Smooth muscle cell (in vitro differentiated cells): ENCODE measurements around the gene PCSK4. TPM values are rescaled to one million over a fixed set of nuclear protein-coding genes. Genes with fewer than 3 reads are reported as not detected.

Source experiments
- DNase-seq: peaks from one replicate; lab custom pipeline; 2025; ENCODE audit not compliant: unreplicated experiment; lab: John Stamatoyannopoulos, UW
- H2AFZ ChIP-seq: fragments of 200-600 bp; sonication (generic); 2 replicates; pipeline ENCODE4 v1.6.0; 2016; ENCODE audit warnings: antibody characterized with exemption, low read depth, mild to moderate bottlenecking
- H3F3A ChIP-seq: fragments of 200-600 bp; sonication (generic); 2 replicates; pipeline ENCODE4 v1.6.0; 2017; ENCODE audit warnings: antibody characterized with exemption, low read depth
- H3K27ac ChIP-seq: fragments of 200-600 bp; sonication (generic); 2 replicates; pipeline ENCODE4 v1.5.1; 2016; ENCODE audit warnings: low read depth, mild to moderate bottlenecking
- H3K27me3 ChIP-seq: fragments of 200-600 bp; sonication (generic); 2 replicates; pipeline ENCODE4 v1.6.1; 2016; ENCODE audit warnings: low read depth, mild to moderate bottlenecking
- H3K36me3 ChIP-seq: fragments of 200-600 bp; sonication (generic); 2 replicates; pipeline ENCODE4 v1.5.1; 2016; ENCODE audit warnings: low read depth
- H3K4me1 ChIP-seq: fragments of 200-600 bp; sonication (generic); 2 replicates; pipeline ENCODE4 v1.5.1; 2016; ENCODE audit warnings: low read depth
- H3K4me2 ChIP-seq: fragments of 200-600 bp; sonication (generic); 2 replicates; pipeline ENCODE4 v1.6.0; 2016; ENCODE audit warnings: mild to moderate bottlenecking
- H3K4me3 ChIP-seq: fragments of 200-600 bp; sonication (generic); 2 replicates; pipeline ENCODE4 v1.5.1; 2016; ENCODE audit warnings: mild to moderate bottlenecking
- H3K79me2 ChIP-seq: fragments of 200-600 bp; sonication (generic); 2 replicates; pipeline ENCODE4 v1.6.0; 2016; ENCODE audit warnings: low read depth, mild to moderate bottlenecking
- H3K9ac ChIP-seq: fragments of 200-600 bp; sonication (generic); 2 replicates; pipeline ENCODE4 v1.6.0; 2016; ENCODE audit warnings: low read depth
- H3K9me3 ChIP-seq: fragments of 200-600 bp; sonication (generic); replicated peaks from 2 replicates; pipeline ENCODE4 v1.5.1; 2016; ENCODE audit warnings: low read depth
- H4K20me1 ChIP-seq: fragments of 200-600 bp; sonication (generic); 2 replicates; pipeline ENCODE4 v1.6.0; 2016; ENCODE audit warnings: low read depth
- CTCF ChIP-seq: fragments of 200-600 bp; sonication (generic); IDR thresholded peaks from 2 replicates; pipeline ENCODE4 v1.5.1; 2017; ENCODE audit warnings: borderline replicate concordance, mild to moderate bottlenecking, antibody characterized with exemption; ENCODE audit not compliant: insufficient read depth, poor library complexity, severe bottlenecking
- WGBS: methylation state at CpG from one replicate; pipeline ENCODE4 v1.1.7; 2016; ENCODE audit warnings: low lambda C conversion rate; 5-methylcytosine and 5-hydroxymethylcytosine counted together
- polyA plus RNA-seq: library from polyadenylated mRNA; unstranded; fragments of >200 nt; fragmentation: Nextera tagmentation; extraction: Ambion mirVana; gene quantifications from 2 replicates; pipeline ENCODE4 v1.2.1, GENCODE V29; 2016
- total RNA-seq: library from RNA; depleted of rRNA; stranded (reverse); fragments of >200 nt; gene quantifications from 2 replicates; pipeline ENCODE4 v1.2.3, GENCODE V29; 2014

Gene PCSK4
- total and polyA plus RNA-seq, 2 experiments from 2014 or later: 1.7 to 8.7 TPM

DNA sequence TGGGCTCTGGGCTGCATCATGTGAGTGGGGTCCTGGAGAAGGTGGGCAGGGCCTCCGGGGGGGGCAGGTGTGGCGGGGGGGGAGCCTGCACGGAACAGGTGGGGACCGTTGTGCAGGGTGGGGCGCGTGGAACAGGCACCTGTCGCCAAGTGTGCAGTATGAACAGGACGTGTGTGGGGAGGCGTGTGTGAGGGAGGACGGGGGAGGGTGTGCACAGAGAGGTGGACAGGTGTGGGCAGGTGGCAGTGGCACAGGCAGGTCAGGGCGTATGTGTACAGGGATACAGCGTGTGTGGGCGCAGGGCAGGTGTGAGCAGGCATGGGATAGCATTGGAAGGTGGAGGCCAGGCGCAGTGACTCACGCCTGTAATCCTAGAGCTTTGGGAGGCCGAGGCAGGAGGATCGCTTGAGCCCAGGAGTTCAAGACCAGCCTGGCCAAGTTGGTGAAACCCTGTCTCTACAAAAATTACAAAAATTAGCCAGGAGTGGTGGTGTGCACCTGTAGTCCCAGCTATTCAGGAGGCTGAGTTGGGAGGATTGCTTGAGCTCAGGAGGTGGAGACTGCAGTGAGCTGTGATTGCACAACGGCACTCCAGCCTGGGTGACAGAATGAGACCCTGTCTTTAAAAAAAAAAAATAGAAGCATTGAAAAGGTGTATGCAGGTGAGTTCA is 37.0 kb upstream of the PCSK4 start:
- Histone ChIP-seq H3K4me3 (no peak overlapping the region), H3K27ac (no peak overlapping the region), H2AFZ (no peak overlapping the region), H3K4me2 (no peak overlapping the region), H3K27me3 (peaks cover 36% of the 10 kb centered on the region), H3F3A (no peaks in the 10 kb centered on the region), H3K79me2 (no peaks in the 10 kb centered on the region), H4K20me1 (no peaks in the 10 kb centered on the region), H3K9ac (no peak overlapping the region), H3K36me3 (no peaks in the 10 kb centered on the region), H3K9me3 (no peaks in the 10 kb centered on the region), H3K4me1 (no peaks in the 10 kb centered on the region)
- WGBS: 94% methylated on average over 16 of the region's 18 CpGs
- no peak for DNase-seq
- no peak for TF ChIP-seq CTCF

DNA sequence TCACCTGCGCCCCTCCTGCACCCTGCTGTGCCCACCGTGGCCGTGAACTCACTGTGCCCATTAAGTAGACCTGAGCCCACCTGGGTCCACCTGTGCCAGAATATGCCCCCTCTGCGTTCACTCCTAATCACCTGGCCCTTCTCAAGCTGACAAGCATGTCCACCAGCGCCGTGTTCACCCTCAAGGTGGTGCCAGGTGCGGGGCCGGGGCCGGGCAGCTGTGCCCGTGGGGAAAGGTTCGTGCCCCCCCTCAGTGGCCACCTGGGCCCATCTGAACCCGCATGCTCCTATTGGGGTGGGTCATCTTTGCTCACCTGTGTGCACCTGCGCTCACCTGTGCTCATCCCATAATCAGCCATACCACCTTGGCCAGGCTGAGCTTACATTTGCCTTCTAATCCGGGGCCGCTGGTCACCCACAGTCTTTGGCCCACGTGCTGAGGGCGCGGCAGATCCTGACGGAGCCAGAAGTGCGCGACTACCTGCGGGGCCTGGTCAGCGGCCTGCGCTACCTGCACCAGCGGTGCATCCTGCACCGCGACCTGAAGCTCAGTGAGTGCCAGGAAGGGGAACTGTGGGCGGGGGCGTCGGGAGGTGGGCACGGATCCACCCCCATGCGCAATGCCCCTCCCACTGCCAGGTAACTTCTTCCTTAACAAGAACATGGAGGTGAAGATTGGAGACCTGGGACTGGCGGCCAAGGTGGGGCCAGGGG is 36.1 kb upstream of the PCSK4 start:
- no peak overlapping the region for H3K4me3 ChIP-seq
- no peaks in the 10 kb centered on the region for H3K36me3 ChIP-seq
- no peak overlapping the region for H2AFZ ChIP-seq
- TF ChIP-seq CTCF: no peak
- H3F3A ChIP-seq: no peaks in the 10 kb centered on the region
- no peak overlapping the region for H3K4me2 ChIP-seq
- no peak overlapping the region for H3K27ac ChIP-seq
- no peaks in the 10 kb centered on the region for H4K20me1 ChIP-seq
- no peaks in the 10 kb centered on the region for H3K4me1 ChIP-seq
- no peaks in the 10 kb centered on the region for H3K79me2 ChIP-seq
- peaks cover 36% of the 10 kb centered on the region for H3K27me3 ChIP-seq
- no peak overlapping the region for H3K9ac ChIP-seq
- DNase-seq: no peak
- 89% methylated on average over 32 of the region's 33 CpGs for WGBS
- no peaks in the 10 kb centered on the region for H3K9me3 ChIP-seq

GRCh38 chr19:1525343-1525742 is 35.2 kb upstream of the PCSK4 start:
- Histone ChIP-seq H4K20me1 (no peaks in the 10 kb centered on the region), H3K4me2 (no peak overlapping the region), H3K27ac (no peak overlapping the region), H3K27me3 (peaks cover 36% of the 10 kb centered on the region), H3K79me2 (no peaks in the 10 kb centered on the region), H3K4me1 (no peaks in the 10 kb centered on the region), H3F3A (no peaks in the 10 kb centered on the region), H2AFZ (no peak overlapping the region), H3K9ac (no peak overlapping the region), H3K36me3 (no peaks in the 10 kb centered on the region), H3K4me3 (no peak overlapping the region), H3K9me3 (no peaks in the 10 kb centered on the region)
- 81% methylated on average over 28 of the region's 31 CpGs for WGBS
- TF ChIP-seq CTCF: no peak
- DNase-seq: no peak
